DOHH2 (cell line): ENCODE data around the gene ITGAE.

Experiments
- H3F3A ChIP-seq: fragments of 200-600 bp; sonication (generic), shearing (Covaris generic); 2 replicates; pipeline ENCODE4 v1.6.0; 2016; ENCODE audit warnings: antibody characterized with exemption, mild to moderate bottlenecking; ENCODE audit not compliant: control insufficient read depth, insufficient read depth
- H3K27ac ChIP-seq: fragments of 200-600 bp; sonication (generic); 2 replicates; pipeline ENCODE4 v1.5.1; 2014; ENCODE audit warnings: low read depth, mild to moderate bottlenecking, low read length, moderate library complexity
- H3K27me3 ChIP-seq: fragments of 200-600 bp; sonication (generic); 2 replicates; pipeline ENCODE4 v1.6.1; 2014; ENCODE audit warnings: mild to moderate bottlenecking, low read length, mixed read lengths; ENCODE audit not compliant: control insufficient read depth
- H3K36me3 ChIP-seq: fragments of 200-600 bp; sonication (generic); 2 replicates; pipeline ENCODE4 v1.6.1; 2014; ENCODE audit warnings: mild to moderate bottlenecking, low read length, moderate library complexity, mixed read lengths; ENCODE audit not compliant: control insufficient read depth
- H3K4me1 ChIP-seq: fragments of 200-600 bp; sonication (generic); 2 replicates; pipeline ENCODE4 v1.6.1; 2014; ENCODE audit warnings: mild to moderate bottlenecking, low read length, mixed read lengths; ENCODE audit not compliant: control insufficient read depth
- H3K4me2 ChIP-seq: fragments of 200-600 bp; sonication (generic); 2 replicates; pipeline ENCODE4 v1.6.0; 2014; ENCODE audit warnings: mild to moderate bottlenecking, low read length, moderate library complexity
- H3K4me3 ChIP-seq: fragments of 200-600 bp; sonication (generic); 2 replicates; pipeline ENCODE4 v1.5.1; 2014; ENCODE audit warnings: mild to moderate bottlenecking, low read length, mixed read lengths
- H3K79me2 ChIP-seq: fragments of 200-600 bp; sonication (generic); 2 replicates; pipeline ENCODE4 v1.6.1; 2014; ENCODE audit warnings: mild to moderate bottlenecking, low read length, mixed read lengths; ENCODE audit not compliant: control insufficient read depth
- H3K9me2 ChIP-seq: fragments of 200-600 bp; sonication (generic); replicated peaks from 2 replicates; pipeline ENCODE4 v1.6.1; 2014; ENCODE audit warnings: mild to moderate bottlenecking, low read length, mixed read lengths; ENCODE audit not compliant: control insufficient read depth
- H3K9me3 ChIP-seq: fragments of 200-600 bp; sonication (generic); 2 replicates; pipeline ENCODE4 v1.6.1; 2014; ENCODE audit warnings: antibody characterized with exemption, low read length, mixed read lengths; ENCODE audit not compliant: control insufficient read depth, insufficient read depth
- H4K20me1 ChIP-seq: fragments of 200-600 bp; sonication (generic); 2 replicates; pipeline ENCODE4 v1.6.0; 2014; ENCODE audit warnings: low read depth, mild to moderate bottlenecking, antibody characterized with exemption, low read length, moderate library complexity; ENCODE audit not compliant: control insufficient read depth, insufficient read depth
- CTCF ChIP-seq: fragments of 200-600 bp; sonication (generic); IDR thresholded peaks from one replicate; pipeline ENCODE4 v1.5.1; 2014; ENCODE audit warnings: antibody characterized with exemption, mild to moderate bottlenecking, low read depth, low read length; ENCODE audit not compliant: poor library complexity, severe bottlenecking
- EZH2phosphoT487 ChIP-seq: fragments of 200-600 bp; sonication (generic); IDR thresholded peaks from 2 replicates; pipeline ENCODE4 v1.6.1; 2017; ENCODE audit warnings: borderline replicate concordance, mild to moderate bottlenecking, antibody characterized with exemption, low read length, moderate library complexity, mixed read lengths

Gene ITGAE

GRCh38 chr17:3761918-3762380, 39.0 kb downstream of the ITGAE start:
- Histone ChIP-seq H3K27me3 (no peaks in the 10 kb centered on the region), H3K4me1 (peaks cover 27% of the 10 kb centered on the region), H3K27ac (no peak overlapping the region), H4K20me1 (no peaks in the 10 kb centered on the region), H3K9me3 (no peaks in the 10 kb centered on the region), H3K79me2 (no peaks in the 10 kb centered on the region), H3K36me3 (no peaks in the 10 kb centered on the region), H3K4me2 (no peak overlapping the region), H3F3A (no peaks in the 10 kb centered on the region), H3K4me3 (no peak overlapping the region), H3K9me2 (no peaks in the 10 kb centered on the region)
- no peak for TF ChIP-seq EZH2phosphoT487
- no peak for TF ChIP-seq CTCF

GRCh38 chr17:3761036-3761917, 39.7 kb downstream of the ITGAE start:
- TF ChIP-seq EZH2phosphoT487 (no peak), CTCF (no peak)
- Histone ChIP-seq H3K9me3 (no peaks in the 10 kb centered on the region), H3K27ac (no peak overlapping the region), H3K4me1 (peaks cover 27% of the 10 kb centered on the region), H3K27me3 (no peaks in the 10 kb centered on the region), H3F3A (no peaks in the 10 kb centered on the region), H3K4me3 (no peak overlapping the region), H3K79me2 (no peaks in the 10 kb centered on the region), H4K20me1 (no peaks in the 10 kb centered on the region), H3K4me2 (no peak overlapping the region), H3K36me3 (no peaks in the 10 kb centered on the region), H3K9me2 (no peaks in the 10 kb centered on the region)

GRCh38 chr17:3759597-3760216, 41.3 kb downstream of the ITGAE start:
- no peaks in the 10 kb centered on the region for H4K20me1 ChIP-seq
- H3K27ac ChIP-seq = no peak overlapping the region
- H3K9me3 ChIP-seq = no peaks in the 10 kb centered on the region
- H3K4me1 ChIP-seq = peaks cover 17% of the 10 kb centered on the region
- no peak overlapping the region for H3K4me3 ChIP-seq
- TF ChIP-seq CTCF = no peak
- TF ChIP-seq EZH2phosphoT487 = no peak
- H3K36me3 ChIP-seq = no peaks in the 10 kb centered on the region
- H3K27me3 ChIP-seq = no peaks in the 10 kb centered on the region
- H3K9me2 ChIP-seq = no peaks in the 10 kb centered on the region
- no peaks in the 10 kb centered on the region for H3K79me2 ChIP-seq
- peak overlapping the region; percentile 17; the same call in 1 of the 2 replicates for H3K4me2 ChIP-seq
- peaks cover 3% of the 10 kb centered on the region; the same call in 1 of the 2 replicates for H3F3A ChIP-seq
